ENCODE measurements around the gene DIPK1B. TPM values are rescaled to one million over a fixed set of nuclear protein-coding genes. Genes with fewer than 3 reads are reported as not detected.
A peak's percentile ranks its signal among the peaks of the same experiment; 100 is the strongest.

Gene DIPK1B
- total RNA-seq, 1 donor from 2014 or later: 11.0 TPM

GRCh38 chr9:136717399-136717798 lies 5.0 kb downstream of the DIPK1B start:
- Histone ChIP-seq H3K4me1 (ENCODE audit: control insufficient read depth in 3 of 3, insufficient read depth in 3 of 3, low read length in 3 of 3) (peaks cover 11 to 41% (median 40%) of the 10 kb centered on the region in 3 donors), H3K9me3 (ENCODE audit: control insufficient read depth in 3 of 3, low read length in 3 of 3) (no peaks in the 10 kb centered on the region)

GRCh38 chr9:136718345-136719194 lies 6.2 kb downstream of the DIPK1B start:
- H3K36me3 ChIP-seq (ENCODE audit: control insufficient read depth in 3 of 3, insufficient read depth in 3 of 3, low read length in 3 of 3): peaks cover 9 to 16% (median 11%) of the 10 kb centered on the region in 3 donors
- H3K27ac ChIP-seq (ENCODE audit: low read depth, low read length): no peak overlapping the region
- no peak overlapping the region for H3K4me3 ChIP-seq (ENCODE audit: low read length in 3 of 3)
- peaks cover 23 to 30% (median 24%) of the 10 kb centered on the region in 3 donors for H3K27me3 ChIP-seq (ENCODE audit: control insufficient read depth in 3 of 3, insufficient read depth in 3 of 3, low read length in 3 of 3)
- peaks cover 11 to 47% (median 38%) of the 10 kb centered on the region in 3 donors for H3K4me1 ChIP-seq (ENCODE audit: control insufficient read depth in 3 of 3, insufficient read depth in 3 of 3, low read length in 3 of 3)
- no peaks in the 10 kb centered on the region for H3K9me3 ChIP-seq (ENCODE audit: control insufficient read depth in 3 of 3, low read length in 3 of 3)
- H3K9ac ChIP-seq (ENCODE audit: low read depth in 1 of 3, low read length in 3 of 3): no peak overlapping the region

More at GRCh38 chr9:136717399-136717798, 5.0 kb downstream of the DIPK1B start:
- Histone ChIP-seq H3K9ac (ENCODE audit: low read depth in 1 of 3, low read length in 3 of 3) (no peak overlapping the region), H3K4me3 (ENCODE audit: low read length in 3 of 3) (no peak overlapping the region), H3K36me3 (ENCODE audit: control insufficient read depth in 3 of 3, insufficient read depth in 3 of 3, low read length in 3 of 3) (peaks cover 0 to 5% (median 0%) of the 10 kb centered on the region in 3 donors), H3K27me3 (ENCODE audit: control insufficient read depth in 3 of 3, insufficient read depth in 3 of 3, low read length in 3 of 3) (peaks cover 29 to 37% (median 33%) of the 10 kb centered on the region in 3 donors), H3K27ac (ENCODE audit: low read depth, low read length) (no peak overlapping the region)

GRCh38 chr9:136719195-136719880 lies 7.0 kb downstream of the DIPK1B start:
- peaks cover 17 to 24% (median 19%) of the 10 kb centered on the region in 3 donors for H3K36me3 ChIP-seq (ENCODE audit: control insufficient read depth in 3 of 3, insufficient read depth in 3 of 3, low read length in 3 of 3)
- peaks cover 11 to 40% (median 34%) of the 10 kb centered on the region in 3 donors for H3K4me1 ChIP-seq (ENCODE audit: control insufficient read depth in 3 of 3, insufficient read depth in 3 of 3, low read length in 3 of 3)
- no peak overlapping the region for H3K4me3 ChIP-seq (ENCODE audit: low read length in 3 of 3)
- H3K9me3 ChIP-seq (ENCODE audit: control insufficient read depth in 3 of 3, low read length in 3 of 3): no peaks in the 10 kb centered on the region
- no peak overlapping the region for H3K9ac ChIP-seq (ENCODE audit: low read depth in 1 of 3, low read length in 3 of 3)
- no peak overlapping the region for H3K27ac ChIP-seq (ENCODE audit: low read depth, low read length)
- peaks cover 15 to 22% (median 19%) of the 10 kb centered on the region in 3 donors for H3K27me3 ChIP-seq (ENCODE audit: control insufficient read depth in 3 of 3, insufficient read depth in 3 of 3, low read length in 3 of 3)

- Histone ChIP-seq H3K4me1 (ENCODE audit: control insufficient read depth in 3 of 3, insufficient read depth in 3 of 3, low read length in 3 of 3) (peaks cover 8 to 34% (median 27%) of the 10 kb centered on the region in 3 donors), H3K9ac (ENCODE audit: low read depth in 1 of 3, low read length in 3 of 3) (peak overlapping the region in 1 of 3 donors; percentile 25), H3K9me3 (ENCODE audit: control insufficient read depth in 3 of 3, low read length in 3 of 3) (no peaks in the 10 kb centered on the region), H3K27me3 (ENCODE audit: control insufficient read depth in 3 of 3, insufficient read depth in 3 of 3, low read length in 3 of 3) (peaks cover 6 to 12% (median 9%) of the 10 kb centered on the region in 3 donors), H3K27ac (ENCODE audit: low read depth, low read length) (no peak overlapping the region), H3K4me3 (ENCODE audit: low read length in 3 of 3) (no peak overlapping the region), H3K36me3 (ENCODE audit: control insufficient read depth in 3 of 3, insufficient read depth in 3 of 3, low read length in 3 of 3) (peaks cover 25 to 31% (median 28%) of the 10 kb centered on the region in 3 donors)
Observed at GRCh38 chr9:136720251-136720897, 8.0 kb downstream of the DIPK1B start.

GRCh38 chr9:136720898-136721338 lies 8.5 kb downstream of the DIPK1B start:
- no peak overlapping the region for H3K27ac ChIP-seq (ENCODE audit: low read depth, low read length)
- peaks cover 3 to 8% (median 7%) of the 10 kb centered on the region in 3 donors for H3K27me3 ChIP-seq (ENCODE audit: control insufficient read depth in 3 of 3, insufficient read depth in 3 of 3, low read length in 3 of 3)
- no peak overlapping the region for H3K4me3 ChIP-seq (ENCODE audit: low read length in 3 of 3)
- H3K9ac ChIP-seq (ENCODE audit: low read depth in 1 of 3, low read length in 3 of 3): peak overlapping the region in 1 of 3 donors; percentile 45
- no peaks in the 10 kb centered on the region for H3K9me3 ChIP-seq (ENCODE audit: control insufficient read depth in 3 of 3, low read length in 3 of 3)
- peaks cover 30 to 36% (median 33%) of the 10 kb centered on the region in 3 donors for H3K36me3 ChIP-seq (ENCODE audit: control insufficient read depth in 3 of 3, insufficient read depth in 3 of 3, low read length in 3 of 3)
- H3K4me1 ChIP-seq (ENCODE audit: control insufficient read depth in 3 of 3, insufficient read depth in 3 of 3, low read length in 3 of 3): peaks cover 13 to 36% (median 30%) of the 10 kb centered on the region in 3 donors

- peaks cover 0 to 7% (median 3%) of the 10 kb centered on the region in 3 donors for H3K27me3 ChIP-seq (ENCODE audit: control insufficient read depth in 3 of 3, insufficient read depth in 3 of 3, low read length in 3 of 3)
- no peaks in the 10 kb centered on the region for H3K9me3 ChIP-seq (ENCODE audit: control insufficient read depth in 3 of 3, low read length in 3 of 3)
- peaks cover 36 to 42% (median 39%) of the 10 kb centered on the region in 3 donors for H3K36me3 ChIP-seq (ENCODE audit: control insufficient read depth in 3 of 3, insufficient read depth in 3 of 3, low read length in 3 of 3)
- peaks cover 19 to 42% (median 36%) of the 10 kb centered on the region in 3 donors for H3K4me1 ChIP-seq (ENCODE audit: control insufficient read depth in 3 of 3, insufficient read depth in 3 of 3, low read length in 3 of 3)
- peak overlapping the region in 1 of 3 donors; percentile 45 for H3K9ac ChIP-seq (ENCODE audit: low read depth in 1 of 3, low read length in 3 of 3)
- no peak overlapping the region for H3K27ac ChIP-seq (ENCODE audit: low read depth, low read length)
- no peak overlapping the region for H3K4me3 ChIP-seq (ENCODE audit: low read length in 3 of 3)
Observed at GRCh38 chr9:136721339-136722092, 9.1 kb downstream of the DIPK1B start.

- Histone ChIP-seq H3K27ac (ENCODE audit: low read depth, low read length) (no peak overlapping the region), H3K9me3 (ENCODE audit: control insufficient read depth in 3 of 3, low read length in 3 of 3) (no peaks in the 10 kb centered on the region), H3K36me3 (ENCODE audit: control insufficient read depth in 3 of 3, insufficient read depth in 3 of 3, low read length in 3 of 3) (peaks cover 39 to 47% (median 42%) of the 10 kb centered on the region in 3 donors), H3K27me3 (ENCODE audit: control insufficient read depth in 3 of 3, insufficient read depth in 3 of 3, low read length in 3 of 3) (peaks cover 0 to 7% (median 0%) of the 10 kb centered on the region in 3 donors), H3K9ac (ENCODE audit: low read depth in 1 of 3, low read length in 3 of 3) (no peak overlapping the region), H3K4me1 (ENCODE audit: control insufficient read depth in 3 of 3, insufficient read depth in 3 of 3, low read length in 3 of 3) (peaks cover 28 to 50% (median 44%) of the 10 kb centered on the region in 3 donors), H3K4me3 (ENCODE audit: low read length in 3 of 3) (no peak overlapping the region)
Observed at GRCh38 chr9:136722093-136722968, 10.0 kb downstream of the DIPK1B start.

- Histone ChIP-seq H3K9me3 (ENCODE audit: control insufficient read depth in 3 of 3, low read length in 3 of 3) (no peaks in the 10 kb centered on the region), H3K9ac (ENCODE audit: low read depth in 1 of 3, low read length in 3 of 3) (peak overlapping the region in 1 of 3 donors; percentile 16), H3K4me1 (ENCODE audit: control insufficient read depth in 3 of 3, insufficient read depth in 3 of 3, low read length in 3 of 3) (peaks cover 31 to 54% (median 47%) of the 10 kb centered on the region in 3 donors), H3K4me3 (ENCODE audit: low read length in 3 of 3) (no peak overlapping the region), H3K36me3 (ENCODE audit: control insufficient read depth in 3 of 3, insufficient read depth in 3 of 3, low read length in 3 of 3) (peaks cover 39 to 47% (median 42%) of the 10 kb centered on the region in 3 donors), H3K27me3 (ENCODE audit: control insufficient read depth in 3 of 3, insufficient read depth in 3 of 3, low read length in 3 of 3) (peaks cover 0 to 3% (median 0%) of the 10 kb centered on the region in 3 donors), H3K27ac (ENCODE audit: low read depth, low read length) (no peak overlapping the region)
Observed at GRCh38 chr9:136722969-136723356, 10.6 kb downstream of the DIPK1B start.
